K562 (cell line): ENCODE results near the gene OSM. TPM values are rescaled to one million over a fixed set of nuclear protein-coding genes. Genes with fewer than 3 reads are reported as not detected.

Experiments used
- ATAC-seq: fragments of 200-7000 bp; cut with Tn5 transposase; 3 replicates; pipeline ENCODE4 v1.9.1; 2020; ENCODE audit warnings: moderate library complexity
- BruUV-seq: library from RNA; stranded (reverse); fragments of 400-500 nt; replicated peaks from 2 replicates; lab custom pipeline; 2021; lab: Mats Ljungman, UMichigan
- CTCF ChIA-PET: fragments of 300-600 bp; formaldehyde crosslinking; extraction: SDS; loops from one replicate; lab custom pipeline; 2021; ENCODE audit warnings: low intra/inter-chr PET ratio; lab: Yijun Ruan, JAX
- POLR2A ChIA-PET: fragments of 300-600, 350-650 bp; sonication (Branson Sonifier 250); formaldehyde crosslinking; extraction: SDS; loops from one replicate; lab custom pipeline; 2021; ENCODE audit warnings: antibody characterized with exemption, inconsistent platforms; lab: Yijun Ruan, JAX
- DNase-seq, 4 experiments: peaks; one replicate each; pipeline versions ENCODE4 v3.0.0 to v3.0.0-alpha.2; 2011 to 2018; ENCODE audit warnings: low spot score in 3 of 4, mixed read lengths in 3 of 4; ENCODE audit errors: extremely low read depth in 1 of 4
- FAIRE-seq: peaks from 2 replicates; lab custom pipeline; 2011; peaks lifted over from hg19 to GRCh38; lab: Jason Lieb, UNC
- H2AFZ ChIP-seq: 2 replicates; pipeline ENCODE4 v1.6.0; 2011; ENCODE audit warnings: low read depth, low read length, control low read depth, inconsistent platforms
- H3K27ac ChIP-seq: fragments of 200-600 bp; 3 replicates; pipeline ENCODE4 v1.8.0; 2011; ENCODE audit warnings: low read depth, mild to moderate bottlenecking, control low read depth, inconsistent platforms, low read length, moderate library complexity, mixed read lengths; ENCODE audit errors: extremely low read depth
- H3K27me3 ChIP-seq, 2 experiments: fragments of 300-600 bp in 1 of 2; 2 replicates in 1 of 2; 3 replicates in 1 of 2; pipeline versions ENCODE4 v1.6.0 to v1.8.0; 2011; ENCODE audit warnings: inconsistent platforms in 2 of 2, low read length in 2 of 2, mild to moderate bottlenecking in 1 of 2, mixed read lengths in 1 of 2, moderate library complexity in 1 of 2; ENCODE audit not compliant: control insufficient read depth in 2 of 2, insufficient read depth in 2 of 2
- H3K36me3 ChIP-seq: fragments of 300-600 bp; 3 replicates; pipeline ENCODE4 v1.8.0; 2011; ENCODE audit warnings: mild to moderate bottlenecking, low read length, inconsistent platforms; ENCODE audit not compliant: control insufficient read depth, insufficient read depth
- H3K4me1 ChIP-seq, 2 experiments: fragments of 200-600 bp in 1 of 2; replicated peaks in 1 of 2; 2 replicates in 1 of 2; 3 replicates in 1 of 2; pipeline versions ENCODE4 v1.5.1 to v1.8.0; 2011; ENCODE audit warnings: inconsistent platforms in 2 of 2, low read length in 2 of 2, mild to moderate bottlenecking in 1 of 2, mixed read lengths in 1 of 2, moderate library complexity in 1 of 2; ENCODE audit not compliant: control insufficient read depth in 2 of 2, insufficient read depth in 2 of 2
- H3K4me2 ChIP-seq: 2 replicates; pipeline ENCODE4 v1.6.1; 2011; ENCODE audit warnings: low read length, control low read depth, inconsistent platforms, mixed read lengths; ENCODE audit not compliant: insufficient read depth
- H3K4me3 ChIP-seq: fragments of 200-600 bp; sonication (generic), shearing (Covaris generic); 2 replicates; pipeline ENCODE4 v1.5.1; 2016; ENCODE audit warnings: control low read depth, inconsistent platforms
- H3K79me2 ChIP-seq: fragments of 200-600 bp; 3 replicates; pipeline ENCODE4 v1.8.0; 2011; ENCODE audit warnings: low read length, inconsistent platforms; ENCODE audit not compliant: control insufficient read depth, insufficient read depth
- H3K9ac ChIP-seq, 2 experiments: 2 replicates each; pipeline versions ENCODE4 v1.6.0 to v1.6.1; 2011; ENCODE audit warnings: low read depth in 2 of 2, low read length in 2 of 2, control low read depth in 1 of 2, inconsistent platforms in 1 of 2, mild to moderate bottlenecking in 1 of 2, mixed read lengths in 1 of 2; ENCODE audit not compliant: insufficient read depth in 1 of 2
- H3K9me1 ChIP-seq: one replicate; pipeline ENCODE4 v1.6.0; 2011; ENCODE audit warnings: inconsistent platforms, mild to moderate bottlenecking, low read length, moderate library complexity; ENCODE audit not compliant: control insufficient read depth, insufficient read depth
- H3K9me3 ChIP-seq: replicated peaks from 2 replicates; pipeline ENCODE4 v1.5.1; 2011; ENCODE audit warnings: low read depth, low read length, inconsistent platforms; ENCODE audit not compliant: control insufficient read depth, insufficient read depth
- H4K20me1 ChIP-seq: replicated peaks from 2 replicates; pipeline ENCODE4 v1.6.1; 2011; ENCODE audit warnings: low read length, inconsistent platforms, mixed read lengths; ENCODE audit not compliant: control insufficient read depth, insufficient read depth
- ADNP ChIP-seq: fragments of 200-800 bp; sonication (Bioruptor generic); IDR thresholded peaks from 2 replicates; pipeline ENCODE4 v1.6.1; 2016; ENCODE audit warnings: missing genetic modification characterization, missing compliant biosample characterization
- CBFA2T3 ChIP-seq: fragments of 450-650 bp; IDR thresholded peaks from 2 replicates; pipeline ENCODE4 v1.6.1; 2017
- DACH1 ChIP-seq: fragments of 450-650 bp; IDR thresholded peaks from 2 replicates; pipeline ENCODE4 v1.6.1; 2018; ENCODE audit not compliant: partially characterized antibody
- FUS ChIP-seq: fragments of 200-400 bp; formaldehyde crosslinking; optimal IDR thresholded peaks from 2 replicates; pipeline ENCODE3; 2017; ENCODE audit warnings: low read depth, low read length
- JUN ChIP-seq, 2 experiments: sonication (generic) in 1 of 2; formaldehyde crosslinking in 1 of 2; IDR thresholded peaks; 2 replicates each; pipeline versions ENCODE4 v1.6.1 to v1.8.0; 2012 to 2022; ENCODE audit warnings: borderline replicate concordance in 2 of 2, mild to moderate bottlenecking in 2 of 2, improper control_type of control experiment in 1 of 2, low read depth in 1 of 2, low read length in 1 of 2, missing genetic modification reagents in 1 of 2
- NEUROD1 ChIP-seq: fragments of 150-350 bp; IDR thresholded peaks from 2 replicates; pipeline ENCODE4 v1.6.1; 2014; ENCODE audit warnings: borderline replicate concordance, low read length, low read depth; ENCODE audit not compliant: partially characterized antibody
- NFRKB ChIP-seq: fragments of 450-650 bp; IDR thresholded peaks from 2 replicates; pipeline ENCODE4 v1.6.1; 2016; ENCODE audit warnings: low read depth
- SAP30 ChIP-seq: fragments of 200-600 bp; sonication (generic); IDR thresholded peaks from 2 replicates; pipeline ENCODE4 v1.6.1; 2012; ENCODE audit warnings: borderline replicate concordance, low read depth, mild to moderate bottlenecking, moderate library complexity, low read length, control low read depth, inconsistent platforms; ENCODE audit not compliant: insufficient read depth, poor library complexity, severe bottlenecking
- STAT5B ChIP-seq: fragments of 250-450 bp; sonication (Bioruptor Pico); IDR thresholded peaks from 2 replicates; pipeline ENCODE4 v1.8.0; 2021; ENCODE audit warnings: mild to moderate bottlenecking, inconsistent platforms
- ZNF77 ChIP-seq: fragments of 250-450 bp; sonication (Bioruptor Pico); IDR thresholded peaks from 2 replicates; pipeline ENCODE4 v1.5.0; 2020
- ZNF785 ChIP-seq: fragments of 250-450 bp; sonication (Bioruptor Pico); IDR thresholded peaks from 2 replicates; pipeline ENCODE4 v1.4.0; 2020; ENCODE audit warnings: mild to moderate bottlenecking
- WGBS: fragments of 100-300 bp; shearing (Covaris generic); methylation state at CpG from one replicate; pipeline ENCODE4 v1.1.6; 2016; ENCODE audit warnings: low coverage, mixed read lengths; ENCODE audit not compliant: insufficient coverage; ENCODE audit errors: missing lambda C conversion rate; 5-methylcytosine and 5-hydroxymethylcytosine counted together
- in situ Hi-C: fragments of 300-500 bp; cut with MboI; formaldehyde crosslinking; loops from 4 replicates; pipeline ENCODE4 v1.15.0; 2018; ENCODE audit warnings: inconsistent platforms, mixed read lengths
- intact Hi-C: fragments of 100-400 bp; cut with micrococcal nuclease; formaldehyde crosslinking; loops from 2 replicates; pipeline ENCODE4 v1.14.2; 2022
- polyA plus RNA-seq, 8 experiments: library from polyadenylated mRNA; depleted of rRNA in 4 of 8; stranded (reverse) in 5 of 8; unstranded in 3 of 8; fragments of >200 nt; fragmentation: Nextera tagmentation in 2 of 8; fragmentation: Illumina TruSeq in 1 of 8; extraction: Ambion mirVana in 2 of 8; extraction: Trizol in 1 of 8; gene quantifications; 2 replicates each; pipeline versions ENCODE4 v1.2.1 to v1.2.3, GENCODE V29; 2011 to 2014; ENCODE audit warnings: inconsistent platforms in 1 of 8, missing spikeins in 1 of 8
- total RNA-seq, 7 experiments: library from RNA; depleted of rRNA in 6 of 7; stranded (reverse); fragments of >200 nt in 6 of 7; fragmentation: Illumina TruSeq in 2 of 7; extraction: Trizol in 2 of 7; gene quantifications; 2 replicates each; pipeline versions ENCODE4 v1.2.1 to v1.2.3, GENCODE V29; 2011 to 2021; ENCODE audit warnings: low replicate concordance in 1 of 7
- TF ChIP-seq, protein P1 (sequence below): sonication (generic); formaldehyde crosslinking; IDR thresholded peaks from 2 replicates; pipeline ENCODE4 v1.8.1; 2023; ENCODE audit warnings: mild to moderate bottlenecking, missing genetic modification reagents
- TF ChIP-seq, protein P2 (sequence below), 2 experiments: fragments of 450-650 bp in 1 of 2; sonication (generic) in 1 of 2; formaldehyde crosslinking in 1 of 2; IDR thresholded peaks in 1 of 2; conservative IDR thresholded peaks in 1 of 2; 2 replicates each; pipeline versions ENCODE4 v1.6.1 to v1.8.1; 2016 to 2023; ENCODE audit warnings: mild to moderate bottlenecking in 2 of 2, moderate library complexity in 2 of 2, inconsistent platforms in 1 of 2, missing genetic modification reagents in 1 of 2

OSM gene
- total and polyA plus RNA-seq, 9 of the 15 experiments (the other 6 are each of a cell fraction or from before 2014, with no cell fraction given) = 0.22 TPM; not detected in 8

DNA sequence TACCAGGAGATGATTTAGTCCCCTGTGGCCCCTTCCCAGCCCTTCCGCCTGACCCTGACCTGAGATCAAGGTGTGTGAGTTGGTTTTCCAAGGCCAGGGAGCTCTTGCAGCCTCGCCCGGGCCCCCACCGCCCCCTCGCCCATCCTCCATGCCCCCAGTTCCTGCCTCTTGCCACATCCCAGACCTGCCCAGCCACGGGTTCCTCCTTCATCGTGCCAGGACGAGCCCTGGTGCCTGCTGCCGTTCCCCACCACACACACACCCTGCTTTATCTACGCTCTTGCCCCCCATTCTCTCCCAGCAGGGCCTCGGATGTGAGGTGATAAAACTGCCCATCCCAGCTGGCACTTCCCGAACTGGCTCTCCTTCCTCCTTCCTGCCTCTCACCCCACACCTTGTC is 18.7 kb downstream of the OSM start:
- FAIRE-seq (no peak), ATAC-seq (no peak), DNase-seq (no peak)
- POLR2A ChIA-PET = no interaction called here
- Histone ChIP-seq H3K9me1 (no peaks in the 10 kb centered on the region), H3K9ac (no peak overlapping the region), H3K36me3 (no peaks in the 10 kb centered on the region), H3K27me3 (peaks cover 0 to 39% of the 10 kb centered on the region in 2 experiments; a peak in 2 of 5 replicates), H3K4me3 (no peak overlapping the region), H3K9me3 (no peaks in the 10 kb centered on the region), H2AFZ (no peak overlapping the region), H3K4me2 (no peak overlapping the region), H4K20me1 (no peaks in the 10 kb centered on the region), H3K4me1 (peaks cover 0 to 35% of the 10 kb centered on the region in 2 experiments; a peak in 2 of 5 replicates), H3K27ac (no peak overlapping the region), H3K79me2 (no peaks in the 10 kb centered on the region)
- intact Hi-C loops = no loop called here
- TF ChIP-seq SAP30 = no peak
- no peak for TF ChIP-seq DACH1
- TF ChIP-seq JUN (IDR thresholded peaks at IDR 0.05; ENCODE audit: borderline replicate concordance, low read depth, low read length) = no peak
- TF ChIP-seq JUN (CRISPR knock-in tag; IDR thresholded peaks at IDR 0.05; ENCODE audit: borderline replicate concordance) = no peak
- no peak for TF ChIP-seq ZNF785 (CRISPR knock-in tag)
- TF ChIP-seq STAT5B = no peak
- no peak for TF ChIP-seq ZNF77 (CRISPR knock-in tag)
- 7% methylated on average over 4 of the region's 12 CpGs for WGBS
- CTCF ChIA-PET = no interaction called here
- no TSS peak for BruUV-seq
- in situ Hi-C loops = no loop called here

DNA sequence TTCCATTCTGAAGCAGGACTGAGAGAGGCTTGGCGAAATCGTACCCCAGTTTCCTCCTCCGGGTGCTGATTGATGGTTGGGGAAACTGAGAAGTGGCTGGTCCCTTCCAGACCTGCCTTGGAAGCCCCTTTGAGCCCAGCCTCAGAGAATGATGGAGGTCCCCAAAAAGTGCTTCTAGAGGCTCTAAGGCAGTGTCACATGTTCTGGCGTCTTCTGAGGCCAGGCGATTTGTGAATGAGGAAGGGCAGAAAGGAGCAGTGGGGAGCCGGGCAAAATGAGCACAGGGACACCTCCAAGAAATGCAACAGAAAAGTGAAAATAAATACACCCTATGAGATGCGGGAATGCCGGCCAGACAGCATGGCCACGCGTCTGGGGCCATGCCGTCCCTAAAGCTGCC is 19.1 kb downstream of the OSM start:
- Histone ChIP-seq H2AFZ (no peak overlapping the region), H3K4me1 (peaks cover 0 to 31% of the 10 kb centered on the region in 2 experiments; a peak in 2 of 5 replicates), H3K27ac (no peak overlapping the region), H3K27me3 (peaks cover 0 to 39% of the 10 kb centered on the region in 2 experiments; a peak in 2 of 5 replicates), H3K4me3 (no peak overlapping the region), H3K36me3 (no peaks in the 10 kb centered on the region), H4K20me1 (0 out of 2 replicates have a peak, but pooled peaks cover 3% of the 10 kb centered on the region), H3K9me1 (no peaks in the 10 kb centered on the region), H3K9me3 (no peaks in the 10 kb centered on the region), H3K79me2 (no peaks in the 10 kb centered on the region), H3K4me2 (no peak overlapping the region), H3K9ac (no peak overlapping the region)
- WGBS = 15% methylated on average over 8 of the region's 11 CpGs
- in situ Hi-C loops = no loop called here
- intact Hi-C loops = no loop called here
- no peak for ATAC-seq
- no TSS peak for BruUV-seq
- no peak for FAIRE-seq
- ChIA-PET CTCF (no interaction called here), POLR2A (no interaction called here)
- DNase-seq = no peak
- TF ChIP-seq NEUROD1 (no peak), CBFA2T3 (no peak), NFRKB (no peak), FUS (no peak), ADNP (tag) (no peak)
- TF ChIP-seq, protein P1, sequence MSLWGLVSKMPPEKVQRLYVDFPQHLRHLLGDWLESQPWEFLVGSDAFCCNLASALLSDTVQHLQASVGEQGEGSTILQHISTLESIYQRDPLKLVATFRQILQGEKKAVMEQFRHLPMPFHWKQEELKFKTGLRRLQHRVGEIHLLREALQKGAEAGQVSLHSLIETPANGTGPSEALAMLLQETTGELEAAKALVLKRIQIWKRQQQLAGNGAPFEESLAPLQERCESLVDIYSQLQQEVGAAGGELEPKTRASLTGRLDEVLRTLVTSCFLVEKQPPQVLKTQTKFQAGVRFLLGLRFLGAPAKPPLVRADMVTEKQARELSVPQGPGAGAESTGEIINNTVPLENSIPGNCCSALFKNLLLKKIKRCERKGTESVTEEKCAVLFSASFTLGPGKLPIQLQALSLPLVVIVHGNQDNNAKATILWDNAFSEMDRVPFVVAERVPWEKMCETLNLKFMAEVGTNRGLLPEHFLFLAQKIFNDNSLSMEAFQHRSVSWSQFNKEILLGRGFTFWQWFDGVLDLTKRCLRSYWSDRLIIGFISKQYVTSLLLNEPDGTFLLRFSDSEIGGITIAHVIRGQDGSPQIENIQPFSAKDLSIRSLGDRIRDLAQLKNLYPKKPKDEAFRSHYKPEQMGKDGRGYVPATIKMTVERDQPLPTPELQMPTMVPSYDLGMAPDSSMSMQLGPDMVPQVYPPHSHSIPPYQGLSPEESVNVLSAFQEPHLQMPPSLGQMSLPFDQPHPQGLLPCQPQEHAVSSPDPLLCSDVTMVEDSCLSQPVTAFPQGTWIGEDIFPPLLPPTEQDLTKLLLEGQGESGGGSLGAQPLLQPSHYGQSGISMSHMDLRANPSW = no peak
- TF ChIP-seq, protein P2, sequence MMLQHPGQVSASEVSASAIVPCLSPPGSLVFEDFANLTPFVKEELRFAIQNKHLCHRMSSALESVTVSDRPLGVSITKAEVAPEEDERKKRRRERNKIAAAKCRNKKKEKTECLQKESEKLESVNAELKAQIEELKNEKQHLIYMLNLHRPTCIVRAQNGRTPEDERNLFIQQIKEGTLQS (IDR thresholded peaks at IDR 0.05) = no peak
- TF ChIP-seq, protein P2 (CRISPR knock-in tag; conservative IDR thresholded peaks at IDR 0.05) = no peak
